Endometrium (tissue), 2 donors: ENCODE data around the gene COL15A1.

Experiments
- FAIRE-seq: peaks from 2 replicates; lab custom pipeline; 2012; peaks lifted over from hg19 to GRCh38; lab: Jason Lieb, UNC
- donor health status: control.
- donor health status: control.

COL15A1 gene

DNA sequence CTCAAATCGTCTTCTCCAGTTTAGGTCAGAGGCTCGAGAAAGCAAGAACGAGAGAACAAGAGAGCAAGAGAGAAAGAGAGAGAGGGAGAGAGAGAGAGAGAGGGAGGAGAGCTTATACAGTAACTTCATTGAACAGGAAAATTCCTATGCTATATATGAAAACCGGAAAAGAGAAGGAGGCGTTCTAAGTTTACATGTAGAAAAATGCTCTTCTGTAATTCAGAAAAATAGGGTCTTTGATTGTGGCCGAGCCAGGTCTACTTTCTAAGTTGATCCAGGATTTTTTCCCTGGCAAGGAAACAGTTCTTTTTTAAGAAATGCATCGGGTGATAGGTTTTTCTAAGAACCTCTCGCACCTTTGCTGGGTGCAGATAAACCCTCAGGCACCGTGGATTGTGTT is 29.5 kb downstream of the COL15A1 start:
- no peak for FAIRE-seq

DNA sequence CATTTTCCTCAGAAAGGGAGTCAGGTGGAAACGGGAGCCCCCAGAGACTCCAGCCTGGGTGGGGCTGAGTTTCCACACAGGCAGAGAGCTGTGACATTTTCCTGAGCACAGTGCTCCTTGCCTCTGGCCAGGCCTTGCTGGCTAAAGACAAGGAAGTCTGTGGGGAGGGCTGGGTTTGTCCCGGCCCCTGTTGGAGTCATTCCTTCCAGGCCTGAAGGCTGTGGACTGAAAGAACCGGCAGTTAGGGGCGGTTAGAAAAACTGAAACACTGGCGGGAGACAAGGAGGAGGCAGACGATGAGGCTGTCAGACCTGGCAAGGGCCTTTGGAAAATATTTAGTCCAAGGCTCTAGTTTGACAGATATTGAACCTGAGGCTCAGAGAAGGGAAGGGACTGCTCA is 29.9 kb downstream of the COL15A1 start:
- no peak for FAIRE-seq

DNA sequence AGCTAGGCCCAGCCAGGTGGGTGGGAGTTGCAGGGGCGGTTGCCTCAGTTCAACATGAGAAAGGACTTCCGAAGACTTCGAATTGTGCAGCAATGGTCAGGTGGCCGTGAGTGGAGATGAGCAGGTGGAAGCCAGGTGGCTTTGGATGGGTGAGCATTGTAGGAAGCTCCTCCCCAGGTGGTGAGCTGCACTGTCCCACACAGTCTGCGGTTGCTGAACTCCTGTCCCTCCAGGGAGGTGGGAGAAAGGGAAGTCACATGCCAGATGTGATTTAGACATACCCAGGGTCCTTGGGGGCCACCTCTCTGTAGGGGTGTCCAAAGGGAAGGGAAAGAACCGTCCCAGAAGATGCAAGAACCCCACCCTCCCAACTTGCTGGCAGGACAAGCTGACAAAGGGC is 30.4 kb downstream of the COL15A1 start:
- FAIRE-seq: no peak

DNA sequence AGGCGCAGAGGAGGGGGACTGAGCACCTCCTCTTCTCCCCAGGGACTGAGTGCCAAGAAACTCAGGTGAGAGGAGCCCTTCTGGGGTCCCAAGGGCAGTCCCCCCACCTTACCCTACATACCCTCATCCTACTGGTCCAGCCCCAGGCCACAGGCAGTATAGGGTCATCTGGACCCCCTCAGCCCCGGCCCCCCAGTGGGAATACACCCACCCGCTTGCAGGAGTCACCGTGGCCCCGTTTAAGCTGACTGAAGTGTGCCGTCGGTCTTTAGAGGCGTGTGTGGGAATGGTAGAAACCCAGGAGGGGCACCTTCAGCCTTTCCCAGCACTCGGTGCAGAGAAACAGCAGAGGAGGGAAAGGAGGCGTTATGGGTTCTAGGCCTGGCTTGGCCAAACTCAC is 30.8 kb downstream of the COL15A1 start:
- no peak for FAIRE-seq

DNA sequence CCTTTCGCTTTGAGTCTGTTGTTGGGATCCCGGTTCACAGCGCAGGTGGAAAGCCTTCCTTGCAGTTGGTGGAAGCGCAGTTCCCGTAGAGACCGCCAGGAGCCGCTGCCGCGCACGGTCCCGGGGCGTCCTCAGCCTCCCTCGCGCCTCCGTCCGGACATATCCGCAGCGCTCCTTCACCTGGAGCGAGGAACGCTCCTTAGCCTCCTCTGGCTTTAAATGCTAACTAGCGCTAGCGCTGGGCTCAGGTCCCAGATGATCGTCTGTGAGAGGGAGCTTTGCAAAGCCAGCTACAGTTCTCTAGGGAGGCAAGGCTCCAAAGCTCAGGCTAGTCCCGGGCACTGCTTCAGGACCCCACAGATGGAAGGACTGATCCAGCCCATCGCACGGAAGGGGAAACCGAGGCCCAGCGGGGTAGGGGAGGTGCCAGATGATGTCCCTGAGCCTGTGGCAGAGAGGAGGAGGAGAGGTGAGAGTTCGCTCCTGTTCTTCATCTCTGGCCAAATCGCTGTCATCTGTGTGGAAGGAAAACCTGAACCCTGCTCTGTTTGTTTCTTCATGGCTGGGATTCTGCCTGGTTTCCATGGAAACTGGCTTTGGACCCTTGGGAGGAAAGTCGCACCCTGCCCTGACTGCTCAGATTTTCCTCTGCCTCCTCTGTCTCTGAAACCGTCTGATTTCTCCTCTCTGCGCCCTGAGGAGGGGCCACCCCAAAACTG is 31.4 kb downstream of the COL15A1 start:
- no peak for FAIRE-seq

DNA sequence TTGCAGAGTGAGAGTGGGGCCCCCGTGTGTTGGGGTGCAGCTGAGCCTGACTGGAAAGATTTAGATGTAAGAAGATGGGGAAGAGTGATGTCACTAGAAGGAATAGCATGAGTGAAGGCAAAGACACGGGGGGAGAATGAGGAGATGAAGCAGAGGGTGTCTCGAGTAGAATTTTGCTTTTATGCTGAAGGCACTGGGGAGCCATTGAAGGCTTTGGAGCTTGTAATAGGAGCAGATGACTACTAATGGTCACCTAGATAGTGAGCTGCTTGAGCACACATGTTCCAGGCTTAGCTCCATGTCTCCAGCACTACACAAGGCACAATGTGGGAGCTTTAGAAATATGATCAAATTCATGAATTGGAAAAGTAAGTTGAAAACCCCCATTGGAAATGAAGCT is 32.1 kb downstream of the COL15A1 start:
- FAIRE-seq: no peak

DNA sequence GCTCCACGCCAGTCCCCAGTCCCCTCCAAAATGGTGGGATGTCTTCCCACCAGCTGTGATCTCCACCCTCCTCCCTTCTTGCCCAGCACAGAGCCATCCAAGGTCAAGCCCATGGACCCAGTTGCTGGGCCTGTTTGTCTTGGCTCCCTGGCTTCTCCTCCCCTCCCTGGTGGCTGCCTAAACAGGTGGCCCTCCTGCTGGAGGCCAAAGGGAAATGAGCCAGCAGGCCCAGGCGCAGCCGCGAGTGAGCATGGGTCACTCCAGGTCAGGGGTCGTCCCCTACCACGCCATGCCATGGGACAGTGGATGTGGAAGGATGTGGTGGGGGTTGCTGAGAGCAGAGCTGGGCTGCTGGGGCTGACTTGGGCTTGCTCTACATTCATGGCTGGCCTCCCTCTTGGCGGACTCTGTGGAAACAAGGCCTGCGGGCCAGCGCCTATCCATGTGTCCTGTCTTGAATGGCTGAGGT is 33.6 kb downstream of the COL15A1 start:
- FAIRE-seq: no peak

DNA sequence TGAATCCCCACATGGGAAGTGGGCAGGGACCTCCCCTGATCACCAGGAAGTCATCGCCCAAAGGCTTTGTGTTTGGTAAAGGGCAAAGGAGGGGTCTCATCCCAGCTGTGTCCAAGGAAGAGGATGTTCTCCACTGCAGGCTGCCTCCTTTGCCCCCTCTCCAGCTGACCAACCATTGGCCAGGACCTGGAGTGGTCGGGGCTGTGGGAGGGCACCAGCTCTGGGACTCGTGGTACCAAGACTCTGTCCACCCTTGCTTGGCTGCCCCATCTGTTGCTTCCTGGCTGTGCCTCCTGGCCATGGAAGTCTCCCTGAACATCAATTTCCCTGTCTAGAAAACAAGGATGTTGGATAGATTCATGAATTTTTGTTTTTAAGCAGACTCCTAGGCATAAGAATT is 34.1 kb downstream of the COL15A1 start:
- FAIRE-seq: no peak

DNA sequence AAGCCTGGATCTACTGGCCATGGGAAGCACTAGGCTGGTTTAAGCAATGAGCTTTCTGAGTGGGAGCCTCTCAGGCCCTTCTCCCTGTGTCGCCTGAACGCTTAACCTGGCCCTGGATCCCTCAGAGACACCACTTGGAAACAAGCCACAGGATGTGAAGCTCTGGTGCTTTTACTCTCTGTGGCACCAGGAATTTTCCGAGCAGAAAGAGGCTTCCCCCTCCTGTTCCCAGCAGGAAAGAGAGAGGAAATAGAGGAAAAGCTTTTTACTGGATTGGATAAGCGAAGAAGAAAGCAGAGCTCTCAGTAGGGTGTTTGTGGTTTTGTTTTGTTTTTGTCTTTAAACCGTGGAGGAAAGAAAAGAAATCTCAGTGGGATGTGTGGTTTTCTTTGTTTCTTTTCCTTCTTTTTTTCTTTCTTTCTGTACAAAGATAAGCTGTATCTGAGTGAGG is 34.5 kb downstream of the COL15A1 start:
- FAIRE-seq: no peak

DNA sequence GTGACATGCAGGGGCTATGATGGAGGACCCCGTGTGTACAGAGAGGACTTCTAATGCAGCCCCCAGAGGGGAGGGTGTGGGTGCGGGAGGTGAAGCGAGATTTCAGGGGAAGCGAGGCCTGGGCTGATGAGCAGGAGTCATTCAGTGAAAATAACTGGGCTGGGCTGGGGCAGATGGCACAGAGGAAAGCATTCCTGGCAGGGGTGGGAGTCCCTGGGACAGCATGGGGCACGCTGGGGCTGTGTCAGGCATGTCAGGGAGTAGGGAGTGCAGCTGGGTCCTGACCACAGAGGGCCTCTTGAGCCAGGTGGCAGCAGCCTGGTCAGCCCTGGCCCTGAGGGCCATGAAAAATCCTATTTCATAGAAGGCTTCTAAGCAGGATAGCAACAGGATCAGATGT is 36.6 kb downstream of the COL15A1 start:
- no peak for FAIRE-seq

DNA sequence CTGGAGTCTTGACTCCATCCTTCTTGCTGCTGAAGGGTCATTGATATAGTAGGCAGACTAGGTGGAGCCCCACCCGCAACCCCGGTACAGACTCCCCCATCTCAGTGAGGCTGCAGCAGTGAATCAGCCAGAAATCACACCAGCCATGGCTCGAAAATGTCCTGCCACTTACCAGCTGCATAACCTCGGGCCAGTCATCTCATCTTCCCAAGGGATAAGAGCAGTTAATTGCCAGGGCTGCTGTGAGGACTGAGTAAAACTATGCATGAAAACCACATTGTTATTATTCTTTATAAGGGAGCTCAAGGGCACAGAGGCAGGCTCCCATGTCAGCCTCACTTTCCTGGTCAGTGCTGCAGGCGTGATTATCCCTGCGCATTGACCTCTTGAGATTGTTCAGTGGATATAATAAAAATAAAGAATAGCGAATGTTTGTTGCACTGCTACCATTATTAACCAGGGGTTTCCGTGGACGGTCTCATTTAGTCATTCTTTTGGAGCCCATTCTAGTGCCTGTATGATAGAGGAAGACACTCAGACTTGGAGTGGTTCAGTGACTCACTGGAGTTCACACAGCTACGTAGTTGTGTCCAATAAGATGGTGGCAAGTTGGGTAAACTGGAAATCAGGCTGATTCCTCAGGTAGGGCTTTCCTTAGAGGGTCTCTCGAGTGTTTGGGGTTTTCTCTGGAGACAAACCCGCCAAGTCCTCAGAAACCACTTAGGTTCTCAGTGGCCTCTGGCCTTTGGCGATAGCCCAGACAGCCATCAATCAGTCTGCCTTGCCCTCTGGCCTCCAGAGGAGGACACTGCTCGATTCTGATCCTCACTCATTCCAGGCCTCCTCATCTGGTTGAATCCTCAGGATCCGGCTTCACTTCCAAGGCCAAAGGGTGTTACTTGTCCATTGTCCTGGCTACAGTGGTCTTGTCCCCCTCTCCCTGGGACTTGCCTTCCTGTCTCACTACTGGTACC is 39.9 kb downstream of the COL15A1 start:
- FAIRE-seq: no peak

DNA sequence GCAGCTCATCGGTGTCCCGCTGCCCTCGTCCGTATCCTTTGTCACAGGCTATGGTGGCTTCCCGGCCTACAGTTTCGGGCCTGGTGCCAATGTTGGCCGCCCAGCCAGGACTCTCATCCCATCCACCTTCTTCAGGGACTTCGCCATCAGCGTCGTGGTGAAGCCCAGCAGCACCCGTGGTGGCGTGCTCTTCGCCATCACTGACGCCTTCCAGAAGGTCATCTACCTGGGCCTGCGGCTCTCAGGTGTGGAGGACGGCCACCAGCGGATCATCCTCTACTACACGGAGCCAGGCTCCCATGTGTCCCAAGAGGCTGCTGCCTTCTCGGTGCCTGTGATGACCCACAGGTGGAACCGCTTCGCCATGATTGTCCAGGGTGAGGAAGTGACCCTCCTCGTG is 41.9 kb downstream of the COL15A1 start:
- FAIRE-seq: no peak

DNA sequence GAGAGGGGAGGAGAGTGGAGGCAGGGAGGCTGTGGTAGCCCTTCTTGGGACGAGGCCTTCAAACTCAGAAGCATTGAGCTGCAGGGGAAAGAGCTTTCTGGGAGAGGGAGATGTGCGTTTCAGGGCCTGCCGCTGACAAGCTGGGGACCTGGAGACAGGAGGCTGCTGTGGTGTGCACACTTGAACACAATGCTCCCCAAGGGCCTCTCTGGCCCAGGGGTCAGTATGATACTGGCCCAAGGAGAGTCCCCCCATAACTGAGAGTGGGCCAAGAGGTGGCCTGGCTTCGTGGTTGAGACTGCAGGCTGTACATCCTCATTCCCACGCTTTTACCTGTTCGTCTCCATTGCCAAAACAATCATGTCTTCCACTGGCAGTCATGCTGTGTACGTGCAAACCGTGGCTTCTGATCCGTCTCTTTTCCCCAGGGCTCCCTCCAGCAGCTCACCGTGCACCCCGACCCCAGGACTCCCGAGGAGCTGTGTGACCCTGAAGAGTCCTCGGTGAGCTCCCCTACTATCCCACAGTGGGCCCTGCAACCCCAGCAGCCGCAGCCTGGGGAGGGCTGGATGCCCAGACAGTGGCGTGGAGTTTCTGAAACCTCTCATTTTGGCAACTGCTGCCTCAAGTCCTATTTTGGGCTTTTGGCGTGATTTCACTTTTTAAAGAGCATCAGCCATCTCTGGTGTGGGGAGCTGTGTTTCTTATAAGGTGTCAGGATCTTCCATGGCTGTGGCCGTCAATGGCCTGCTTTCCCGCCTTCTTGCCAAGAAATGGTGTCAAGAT is 43.4 kb downstream of the COL15A1 start:
- FAIRE-seq: no peak

DNA sequence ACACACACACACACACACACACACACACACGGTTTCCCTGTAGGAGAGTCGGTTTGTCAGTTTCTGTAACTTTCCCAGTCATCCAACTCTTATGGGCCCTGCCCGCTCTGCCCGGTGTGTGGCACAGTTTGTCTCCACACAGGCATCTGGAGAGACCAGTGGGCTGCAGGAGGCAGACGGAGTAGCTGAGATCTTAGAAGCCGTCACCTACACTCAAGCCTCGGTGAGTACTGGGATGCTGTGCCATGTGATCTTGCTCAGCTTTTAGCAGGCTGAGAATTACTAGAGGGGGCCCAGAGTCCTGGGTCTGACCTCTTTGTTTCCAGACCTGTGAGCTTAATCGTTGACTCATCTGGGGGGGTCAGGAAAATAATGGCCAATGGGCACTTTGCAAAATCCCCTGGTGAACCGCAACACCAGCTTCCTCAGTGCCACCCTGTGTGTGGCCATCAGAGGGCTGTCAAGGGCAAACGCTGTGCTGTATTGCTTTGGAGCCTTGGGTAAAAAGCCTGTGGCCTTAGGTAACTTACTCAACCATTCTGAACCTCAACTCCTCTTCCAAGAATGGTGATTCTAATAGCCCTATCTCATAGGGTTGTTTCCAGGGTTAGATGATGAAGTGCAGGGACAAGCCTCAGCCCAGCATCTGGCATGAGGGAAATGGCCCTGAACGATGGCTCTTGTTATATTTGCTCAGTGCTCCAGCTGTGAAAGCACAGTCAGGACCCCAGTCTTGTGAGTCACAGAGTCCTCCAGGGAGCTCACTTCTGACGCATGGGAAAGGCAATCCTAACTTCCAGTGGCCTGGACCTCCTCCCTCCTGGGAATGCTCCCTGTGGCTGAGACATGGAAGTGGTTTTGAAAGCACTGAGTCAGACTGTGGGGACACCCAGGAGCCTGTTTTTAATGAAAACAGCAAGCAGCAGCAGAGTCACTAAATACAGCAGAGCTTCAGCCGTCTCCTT is 45.6 kb downstream of the COL15A1 start:
- no peak for FAIRE-seq

DNA sequence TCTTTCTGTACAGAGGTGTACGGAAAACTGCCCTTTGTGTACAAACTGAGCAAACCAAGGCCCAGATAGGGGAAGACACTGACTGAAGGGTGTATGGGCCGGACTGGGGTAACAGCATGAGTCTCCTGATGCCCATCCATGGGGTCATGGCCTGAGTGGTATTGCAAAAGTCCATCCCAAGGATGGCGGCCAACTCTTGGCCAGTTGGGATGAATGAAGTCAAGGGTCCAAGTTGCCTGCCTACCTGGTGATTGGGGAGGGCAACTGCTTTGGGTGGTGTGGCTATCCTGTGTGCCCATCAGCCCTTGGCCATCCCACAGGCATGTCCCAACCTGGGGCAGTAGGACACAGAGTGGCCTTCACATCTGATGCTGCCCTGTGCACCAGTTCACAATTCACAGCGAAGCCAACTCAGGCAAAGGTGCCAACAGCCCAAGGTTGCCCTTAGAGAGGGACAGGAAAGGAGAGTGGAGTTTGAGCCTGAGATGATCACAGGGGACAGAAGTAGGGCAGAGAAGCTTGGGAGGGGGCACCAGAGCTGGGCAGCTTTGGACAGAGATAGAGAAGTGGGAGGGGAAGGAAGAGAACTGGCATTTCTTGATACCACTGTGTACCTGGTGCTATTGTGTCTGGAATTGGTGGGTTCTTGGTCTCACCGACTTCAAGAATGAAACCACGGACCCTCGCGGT is 46.6 kb downstream of the COL15A1 start:
- no peak for FAIRE-seq

DNA sequence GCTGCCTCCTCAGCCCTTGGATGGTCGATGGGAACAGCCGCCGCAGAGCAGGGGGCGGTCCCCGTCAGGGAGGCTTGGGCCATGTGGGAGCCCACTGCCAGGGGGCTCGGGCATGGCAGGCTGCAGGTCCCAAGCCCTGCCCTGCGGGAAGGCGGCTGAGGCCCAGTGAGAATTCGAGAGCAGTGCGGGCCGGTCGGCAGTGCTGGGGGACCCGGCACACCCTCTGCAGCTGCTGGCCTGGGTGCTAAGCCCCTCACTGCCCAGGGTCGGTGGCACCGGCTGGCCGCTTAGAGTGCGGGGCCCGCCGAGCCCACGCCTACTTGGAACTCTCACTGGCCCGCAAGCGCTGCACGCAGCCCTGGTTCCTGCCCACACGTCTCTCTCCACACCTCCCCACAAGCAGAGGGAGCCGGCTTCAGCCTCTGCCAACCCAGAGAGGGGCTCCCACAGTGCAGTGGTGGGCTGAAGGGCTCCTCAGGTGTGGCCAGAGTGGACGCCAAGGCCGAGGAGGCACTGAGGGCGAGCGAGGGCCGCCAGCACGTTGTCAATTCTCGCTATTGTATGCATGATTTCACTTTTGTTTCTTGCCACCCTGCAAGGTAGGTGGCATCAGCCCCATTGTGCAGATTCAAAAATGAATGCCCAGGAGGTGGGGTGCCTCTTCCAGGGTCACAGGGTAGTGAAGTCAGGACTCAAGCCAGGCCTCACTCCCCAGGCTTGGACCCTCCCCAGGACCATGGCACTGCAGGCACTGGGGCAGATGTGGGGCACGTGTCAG is 48.6 kb downstream of the COL15A1 start:
- no peak for FAIRE-seq

DNA sequence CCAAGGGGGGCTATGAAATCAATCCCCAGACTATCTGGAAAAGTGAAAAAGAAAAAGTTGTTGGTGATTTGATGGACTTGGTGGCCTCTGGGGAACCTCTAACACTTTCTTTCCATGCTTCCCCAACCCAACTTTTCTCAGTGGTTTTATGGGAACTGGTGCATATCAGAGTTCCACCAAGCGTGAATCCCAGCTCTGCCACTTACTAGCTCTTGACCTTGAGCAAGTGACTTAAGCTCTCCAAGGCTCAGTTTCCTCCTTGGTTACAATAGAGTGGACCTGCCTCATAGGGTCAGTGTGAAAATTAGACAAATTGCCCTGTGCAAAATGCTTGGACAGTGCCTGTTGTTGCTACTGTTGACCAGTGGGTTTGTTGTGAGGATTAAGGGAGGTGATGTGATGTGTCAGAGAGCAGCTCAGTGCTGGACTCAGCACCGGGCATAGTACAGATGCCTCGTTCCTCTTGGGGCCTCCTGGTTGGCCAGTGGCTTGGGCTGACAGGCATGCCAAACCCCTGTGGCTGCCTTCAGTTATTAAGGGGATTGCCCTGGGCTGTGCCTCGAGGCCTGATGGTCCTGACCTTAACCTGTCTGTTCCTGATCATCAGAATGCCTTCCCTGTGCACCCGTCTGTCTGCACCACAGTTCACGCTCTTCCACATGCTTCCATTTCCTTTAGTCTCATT is 49.3 kb downstream of the COL15A1 start:
- no peak for FAIRE-seq

DNA sequence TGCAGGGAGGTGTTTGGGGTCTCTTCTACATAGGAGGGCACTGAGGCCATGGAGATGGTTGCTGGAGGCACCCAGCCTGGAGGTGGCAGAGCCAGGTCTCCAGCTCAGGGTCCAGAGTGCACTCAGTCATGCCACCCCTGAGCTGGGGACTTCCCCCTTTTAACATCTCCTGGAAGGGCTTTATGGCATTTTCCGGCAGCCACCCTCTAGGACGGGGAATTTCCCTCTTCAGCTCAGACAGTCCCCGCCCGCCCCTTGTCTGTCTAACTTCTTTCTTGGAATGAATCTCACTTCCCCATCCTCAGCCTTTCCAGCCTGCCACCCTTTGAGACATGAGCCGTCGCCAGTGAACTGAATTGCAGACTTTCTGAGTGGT is 49.9 kb downstream of the COL15A1 start:
- no peak for FAIRE-seq
